Cardiac atrium fibroblast (primary cell): ENCODE measurements around the gene SNW1. TPM values are rescaled to one million over a fixed set of nuclear protein-coding genes. Genes with fewer than 3 reads are reported as not detected.

Source experiments
- total RNA-seq: library from RNA; depleted of rRNA; stranded (reverse); fragments of >200 nt; gene quantifications from 2 replicates; pipeline ENCODE4 v1.2.3, GENCODE V29; 2015

SNW1 gene
- total RNA-seq: 37.4 and 45.5 TPM in 2 replicates

DNA sequence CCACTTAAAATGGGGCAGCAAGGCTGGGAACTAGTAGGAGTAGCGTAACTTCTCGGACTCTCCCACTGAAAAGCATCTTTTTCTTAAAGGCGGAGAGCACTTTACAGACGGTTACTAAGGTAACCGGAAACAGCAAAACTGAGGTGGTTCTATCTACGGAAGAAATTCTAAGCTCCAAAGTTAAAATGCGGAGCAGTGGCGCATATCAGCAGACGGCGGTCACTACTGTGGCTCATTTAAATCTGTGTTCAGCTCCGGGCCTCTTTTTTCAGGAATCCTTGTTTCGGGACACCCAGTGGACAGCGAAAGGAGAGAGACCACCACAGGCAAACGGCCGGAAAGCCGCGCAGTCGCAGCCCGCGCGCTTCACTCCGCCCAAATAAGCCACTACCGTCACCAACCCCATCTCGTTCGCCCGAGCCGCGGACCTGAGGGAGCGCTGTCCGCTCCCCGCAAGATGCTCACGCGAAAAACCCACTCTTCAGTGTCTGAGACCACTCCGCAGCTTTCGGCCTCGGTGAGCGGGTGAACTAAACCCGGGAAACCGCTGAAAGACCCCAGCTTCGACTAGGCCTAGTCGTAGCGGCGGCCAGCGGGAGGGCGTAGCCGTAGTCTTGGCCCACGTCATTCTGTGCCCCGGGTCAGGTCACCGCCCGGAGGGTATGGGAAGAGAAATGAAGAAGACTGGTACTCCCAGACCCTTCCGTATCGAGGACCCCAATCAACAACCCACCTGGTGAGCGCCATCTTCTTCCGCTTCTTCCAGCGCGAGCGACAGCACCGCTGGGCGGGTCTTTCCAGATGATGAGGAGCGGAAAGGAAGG, at the start of gene SNW1:
Gene SNW1 (minus strand): TSS at position 776 of the 824 bp plus-strand sequence. CDS start 29 bp downstream, at position 747.

GRCh38 chr14:77799863-77800730, 39.1 kb upstream of the SNW1 start, which contains the start of gene ADCK1:
Gene ADCK1 (plus strand): TSS chr14:77800109. CDS start chr14:77818979, 18,870 bp downstream.

DNA sequence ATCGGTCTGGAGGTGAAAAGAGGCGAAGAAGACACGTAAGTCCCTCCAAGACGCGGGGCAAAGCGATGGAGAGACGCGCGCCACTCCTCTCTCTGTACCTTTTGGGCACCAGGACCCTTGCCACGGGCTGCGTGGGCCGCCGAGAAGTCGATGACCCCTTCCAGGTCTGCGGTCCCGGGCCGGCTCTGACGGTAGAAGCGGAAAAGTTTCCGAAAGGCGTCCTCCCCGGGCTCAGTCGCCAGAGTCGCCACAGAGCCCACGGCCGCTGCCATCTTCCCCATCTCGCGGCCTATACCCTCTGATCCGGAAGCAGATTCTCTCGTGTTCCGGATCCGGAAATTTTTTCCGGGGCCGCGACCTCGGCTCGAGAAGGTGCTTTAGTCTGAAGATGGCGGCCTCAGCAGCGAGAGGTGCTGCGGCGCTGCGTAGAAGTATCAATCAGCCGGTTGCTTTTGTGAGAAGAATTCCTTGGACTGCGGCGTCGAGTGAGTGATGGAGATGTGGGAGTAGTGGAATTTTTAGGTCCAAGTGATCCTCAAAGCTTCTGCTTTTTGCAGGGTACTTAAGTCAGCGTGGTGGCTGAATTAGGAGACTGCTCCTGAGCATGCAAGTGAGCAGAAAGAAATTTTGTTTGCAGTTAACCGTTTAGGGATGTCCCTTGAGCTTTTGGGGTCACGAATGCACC, 53.1 kb downstream of the SNW1 start, which contains the start of the genes ALKBH1 and SLIRP:
Gene ALKBH1 (minus strand): TSS at position 300 of the 685 bp plus-strand sequence. CDS start 19 bp downstream, at position 281.
Gene SLIRP (plus strand): TSS at position 380 of the 685 bp plus-strand sequence. CDS start 9 bp downstream, at position 389.

Other genes starting within 250 kb of the SNW1 start
- 13.7 and 14.6 TPM in 2 replicates for gene SPTLC2, start 144.5 kb downstream of the SNW1 start, total RNA-seq
- gene ALKBH1, start 53.1 kb downstream of the SNW1 start, total RNA-seq: 6.2 and 7.0 TPM in 2 replicates
- 247 and 264 TPM in 2 replicates for gene SLIRP, start 53.1 kb downstream of the SNW1 start, total RNA-seq
- 4.5 and 11.2 TPM in 2 replicates for gene ADCK1, start 39.0 kb upstream of the SNW1 start, total RNA-seq